Endothelial cell (in vitro differentiated cells): ENCODE measurements around the gene HIGD1A. TPM values are rescaled to one million over a fixed set of nuclear protein-coding genes. Genes with fewer than 3 reads are reported as not detected.

Source experiments
- DNase-seq: peaks from one replicate; pipeline ENCODE4 v3.0.0; 2021; ENCODE audit warnings: low spot score
- H3K27ac Mint-ChIP-seq: one replicate; pipeline ENCODE4 v1.8.0; 2021; ENCODE audit warnings: mixed read lengths, inconsistent platforms; ENCODE audit not compliant: unreplicated experiment
- H3K27me3 Mint-ChIP-seq: one replicate; pipeline ENCODE4 v1.8.0; 2021; ENCODE audit warnings: mild to moderate bottlenecking, moderate library complexity, mixed read lengths, inconsistent platforms; ENCODE audit not compliant: unreplicated experiment
- H3K36me3 Mint-ChIP-seq: one replicate; pipeline ENCODE4 v1.8.0; 2021; ENCODE audit warnings: mild to moderate bottlenecking, low read depth, mixed read lengths, inconsistent platforms; ENCODE audit not compliant: unreplicated experiment
- H3K4me1 Mint-ChIP-seq: one replicate; pipeline ENCODE4 v1.8.0; 2021; ENCODE audit warnings: mild to moderate bottlenecking, mixed read lengths, inconsistent platforms; ENCODE audit not compliant: unreplicated experiment
- H3K4me3 Mint-ChIP-seq: one replicate; pipeline ENCODE4 v1.8.0; 2021; ENCODE audit warnings: mild to moderate bottlenecking, mixed read lengths, inconsistent platforms; ENCODE audit not compliant: unreplicated experiment
- H3K9me3 Mint-ChIP-seq: one replicate; pipeline ENCODE4 v1.8.0; 2021; ENCODE audit warnings: mixed read lengths, inconsistent platforms; ENCODE audit not compliant: unreplicated experiment
- CTCF ChIP-seq: fragments of 200-600 bp; sonication (generic); IDR thresholded peaks from one replicate; pipeline ENCODE4 v1.5.0; 2021; ENCODE audit warnings: antibody characterized with exemption; ENCODE audit not compliant: unreplicated experiment
- total RNA-seq: library from RNA; stranded (reverse); fragmentation: NEBNext Ultra II Directional; extraction: Animal tissue kit (Norgen Biotek cat#: 25700); gene quantifications from one replicate; pipeline ENCODE4 v1.2.1, GENCODE V29; 2021; ENCODE audit not compliant: unreplicated experiment

Gene HIGD1A
- total RNA-seq, 1 donor from 2014 or later = 60.7 TPM

DNA sequence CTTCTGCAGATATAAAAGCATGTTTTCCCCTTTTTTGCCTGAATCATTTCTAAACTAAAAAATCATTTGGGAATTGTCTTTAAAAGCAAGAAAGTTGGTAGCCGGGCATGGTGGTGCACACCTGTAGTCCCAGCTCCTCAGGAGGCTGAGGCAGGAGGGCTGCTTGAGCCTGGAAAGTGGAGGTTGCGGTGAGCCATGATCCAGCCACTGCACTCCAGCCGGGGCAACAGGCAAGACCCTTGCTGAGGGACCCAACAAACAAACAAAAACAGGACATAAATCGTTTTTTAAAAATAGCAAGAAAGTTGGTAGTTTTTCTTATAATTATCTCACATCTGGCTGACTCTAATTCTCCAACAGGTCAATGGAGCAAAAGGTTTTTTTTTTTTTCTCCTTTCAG is 2.5 kb downstream of the HIGD1A start:
- Mint-ChIP-seq H3K27me3 (peaks cover 7% of the 10 kb centered on the region), H3K9me3 (no peaks in the 10 kb centered on the region), H3K27ac (no peak overlapping the region), H3K4me3 (no peak overlapping the region), H3K4me1 (peaks cover 25% of the 10 kb centered on the region), H3K36me3 (peaks cover 11% of the 10 kb centered on the region)
- DNase-seq = no peak
- TF ChIP-seq CTCF = no peak

DNA sequence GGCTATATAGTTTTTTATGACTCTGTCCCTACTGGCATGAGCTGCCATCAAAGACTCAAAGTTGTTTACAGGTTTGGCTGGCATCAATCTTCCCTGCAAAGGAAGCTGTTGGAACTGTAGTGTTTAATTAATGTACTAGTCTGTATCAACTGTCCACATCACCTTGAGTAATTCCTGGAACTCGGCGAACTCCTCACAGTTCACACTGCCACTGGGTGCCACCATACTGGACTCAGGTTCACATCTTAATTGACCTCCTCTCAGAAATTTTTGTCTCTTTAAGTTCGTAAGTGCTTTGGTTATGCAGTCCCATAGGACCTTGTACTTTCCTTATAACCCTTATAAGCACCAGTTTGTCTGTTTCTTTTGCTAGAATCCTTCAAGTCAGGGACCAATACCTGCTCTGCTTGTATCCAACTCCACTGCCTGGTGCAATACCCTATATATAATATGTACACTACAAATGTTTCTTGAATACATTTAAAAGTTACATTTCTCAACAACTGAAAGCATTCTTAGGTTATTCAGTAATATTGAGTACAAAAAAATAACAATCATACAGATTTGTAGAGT is 3.2 kb downstream of the HIGD1A start:
- no peak for TF ChIP-seq CTCF
- no peak for DNase-seq
- peaks cover 25% of the 10 kb centered on the region for H3K4me1 Mint-ChIP-seq
- H3K27me3 Mint-ChIP-seq = peaks cover 7% of the 10 kb centered on the region
- no peak overlapping the region for H3K4me3 Mint-ChIP-seq
- no peaks in the 10 kb centered on the region for H3K9me3 Mint-ChIP-seq
- no peak overlapping the region for H3K27ac Mint-ChIP-seq
- peaks cover 11% of the 10 kb centered on the region for H3K36me3 Mint-ChIP-seq

DNA sequence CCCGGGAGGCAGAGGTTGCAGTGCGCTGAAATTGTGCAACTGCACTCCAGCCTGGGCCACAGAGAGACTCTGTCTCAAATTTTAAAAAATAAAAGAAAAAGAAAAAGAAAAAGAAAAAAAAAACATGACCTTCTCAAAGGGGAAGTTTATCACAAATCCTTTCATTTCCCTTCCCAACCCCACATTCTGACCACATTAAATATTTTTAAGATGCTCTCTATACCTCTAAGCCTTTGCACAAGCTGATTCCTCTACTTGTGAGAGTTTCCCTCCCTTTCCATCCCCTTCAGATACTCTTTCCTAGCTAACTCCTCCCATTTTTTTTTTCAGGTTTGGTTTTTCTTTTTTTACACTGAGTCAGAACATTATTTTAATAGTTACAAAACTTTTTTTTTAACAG is 4.0 kb downstream of the HIGD1A start:
- Mint-ChIP-seq H3K4me3 (no peak overlapping the region), H3K9me3 (no peaks in the 10 kb centered on the region), H3K4me1 (peaks cover 19% of the 10 kb centered on the region), H3K27ac (no peak overlapping the region), H3K36me3 (peaks cover 11% of the 10 kb centered on the region), H3K27me3 (peaks cover 7% of the 10 kb centered on the region)
- TF ChIP-seq CTCF = no peak
- DNase-seq = no peak

DNA sequence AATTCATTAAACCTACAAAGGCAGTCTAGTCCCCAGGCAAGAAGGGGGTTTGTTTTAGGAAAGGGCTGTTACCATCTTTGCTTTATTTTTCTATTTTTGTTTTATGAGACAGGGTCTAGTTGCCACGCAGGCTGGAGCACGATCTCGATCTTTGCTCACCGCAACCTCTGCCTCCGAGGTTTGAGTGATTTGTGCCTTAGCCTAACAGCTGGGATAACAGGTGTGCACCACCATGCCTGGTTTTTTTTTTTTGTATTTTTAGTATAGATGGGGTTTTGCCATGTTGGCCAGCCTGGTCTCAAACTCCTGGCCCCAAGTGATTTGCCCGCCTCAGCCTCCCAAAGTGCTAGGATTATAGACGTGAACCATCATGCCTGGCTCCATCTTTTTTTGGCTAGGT is 4.9 kb downstream of the HIGD1A start:
- Mint-ChIP-seq H3K36me3 (peaks cover 11% of the 10 kb centered on the region), H3K9me3 (no peaks in the 10 kb centered on the region), H3K27ac (no peak overlapping the region), H3K4me3 (no peak overlapping the region), H3K4me1 (peaks cover 17% of the 10 kb centered on the region), H3K27me3 (peaks cover 7% of the 10 kb centered on the region)
- no peak for TF ChIP-seq CTCF
- no peak for DNase-seq

GRCh38 chr3:42796332-42796885 is 7.9 kb downstream of the HIGD1A start:
- Mint-ChIP-seq H3K27me3 (no peaks in the 10 kb centered on the region), H3K4me1 (no peaks in the 10 kb centered on the region), H3K4me3 (no peak overlapping the region), H3K9me3 (no peaks in the 10 kb centered on the region), H3K27ac (no peak overlapping the region), H3K36me3 (peaks cover 15% of the 10 kb centered on the region)
- no peak for TF ChIP-seq CTCF
- no peak for DNase-seq
